NOMO-1 treated with DMSO at 0.1 percent for 48 hours (cell line): ENCODE measurements around the gene POLN.

ENCODE experiments used
- DNase-seq: peaks from one replicate; lab custom pipeline; 2025; ENCODE audit not compliant: unreplicated experiment; lab: John Stamatoyannopoulos, UW

Gene POLN

DNA sequence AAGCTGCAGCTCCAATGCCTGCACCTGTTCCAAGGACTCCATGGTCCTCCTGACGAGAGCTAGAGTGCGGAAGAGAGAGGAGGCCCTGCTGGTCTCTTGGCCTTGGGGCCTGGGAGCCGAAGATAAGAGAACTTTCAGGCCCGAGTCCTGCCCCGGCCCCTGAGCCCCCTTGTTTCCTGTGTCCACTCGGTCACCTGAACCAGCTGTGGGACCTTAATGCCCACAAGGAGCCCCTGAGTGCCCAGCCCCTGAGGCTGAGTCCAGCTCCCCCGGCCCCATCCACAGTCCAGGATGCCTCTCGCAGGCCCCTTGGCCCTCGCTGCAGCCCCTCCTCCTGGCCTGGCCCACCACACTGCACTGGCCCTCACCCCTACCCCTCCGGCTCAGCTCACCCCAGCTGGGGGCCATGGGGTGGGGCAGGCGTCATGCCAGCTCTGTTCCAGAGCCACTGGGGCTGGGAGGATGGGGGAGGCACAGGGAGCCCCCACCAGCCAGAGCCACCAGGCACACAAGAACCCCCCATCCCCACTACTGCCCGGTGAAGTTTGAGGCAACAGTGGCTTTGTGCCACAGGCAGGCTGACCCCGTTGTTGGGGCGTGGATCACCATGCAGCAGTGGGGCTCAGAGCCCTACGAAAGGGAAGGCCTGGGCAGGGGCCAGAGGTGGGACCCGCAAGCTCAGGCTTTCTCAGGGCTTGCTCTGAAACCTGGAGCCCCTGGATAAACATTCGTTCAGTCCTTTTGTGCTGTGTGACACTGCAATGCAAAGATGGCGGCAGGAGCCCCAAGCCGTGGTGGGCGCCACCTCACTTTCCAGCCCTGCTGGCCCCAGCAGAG lies 168.7 kb downstream of the POLN start:
- no peak for DNase-seq

- no peak for DNase-seq
Observed at GRCh38 chr4:2071912-2072867, 169.7 kb downstream of the POLN start.

GRCh38 chr4:2071252-2071911 lies 170.5 kb downstream of the POLN start:
- no peak for DNase-seq

DNA sequence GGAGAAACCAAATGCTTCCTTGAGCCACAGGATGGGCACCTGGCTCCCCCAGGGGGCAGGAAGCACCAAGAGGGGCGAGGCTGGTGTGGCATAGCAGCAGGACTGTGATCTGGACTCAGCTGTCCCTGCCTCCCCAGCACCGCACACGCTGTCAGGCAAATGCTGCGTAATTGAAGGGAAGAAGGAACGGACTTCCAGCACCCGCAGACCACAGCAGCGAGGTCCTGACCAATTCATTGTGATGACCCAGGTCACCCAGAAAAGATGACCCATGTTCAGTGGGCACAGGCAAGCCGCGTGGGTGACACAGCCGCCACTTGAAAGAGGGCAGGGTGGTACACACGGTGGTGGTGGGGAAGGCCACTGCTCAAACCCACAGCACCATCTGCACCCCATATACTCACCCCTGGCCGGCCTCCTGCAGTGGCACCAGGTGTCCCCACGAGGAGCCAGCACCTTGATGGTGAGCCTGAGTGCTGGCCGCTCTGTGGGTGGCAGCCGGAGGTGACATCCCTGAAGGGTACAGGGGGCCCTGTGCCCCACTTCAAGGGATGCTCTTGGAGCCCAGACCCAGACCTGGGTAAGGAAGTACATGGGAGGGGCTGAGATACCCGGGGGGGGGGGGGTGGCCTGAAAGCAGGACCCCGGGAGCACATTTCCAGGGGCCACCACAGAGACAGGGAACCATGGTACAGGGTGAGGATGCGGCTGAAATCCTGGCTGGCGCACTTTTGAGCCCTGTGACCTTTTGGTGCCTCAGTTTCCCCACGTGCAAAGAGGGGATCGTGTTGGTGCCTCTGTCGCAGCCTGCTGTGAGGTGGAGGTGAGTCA lies 171.3 kb downstream of the POLN start:
- DNase-seq = no peak

DNA sequence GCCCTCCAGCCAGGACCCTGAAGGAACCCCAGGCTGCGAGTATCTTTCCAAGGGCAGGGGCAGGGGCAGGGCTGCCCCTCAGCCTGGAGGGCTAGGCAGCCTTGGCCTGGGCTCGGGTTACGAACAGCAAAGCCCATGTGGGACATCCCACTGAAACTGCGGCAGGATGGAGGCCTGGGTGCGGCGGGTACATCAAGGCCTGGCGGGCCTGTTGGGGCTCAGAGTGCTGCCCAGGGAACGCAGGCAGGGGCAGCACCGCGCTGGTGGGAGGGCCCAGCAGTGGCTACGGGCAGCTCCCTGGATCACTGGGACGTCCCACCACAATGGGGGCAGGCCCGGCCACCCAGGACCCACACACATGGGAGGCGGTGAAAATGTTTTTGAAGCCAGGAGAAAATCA lies 171.9 kb downstream of the POLN start:
- no peak for DNase-seq

GRCh38 chr4:2069161-2069971 lies 172.6 kb downstream of the POLN start:
- no peak for DNase-seq

DNA sequence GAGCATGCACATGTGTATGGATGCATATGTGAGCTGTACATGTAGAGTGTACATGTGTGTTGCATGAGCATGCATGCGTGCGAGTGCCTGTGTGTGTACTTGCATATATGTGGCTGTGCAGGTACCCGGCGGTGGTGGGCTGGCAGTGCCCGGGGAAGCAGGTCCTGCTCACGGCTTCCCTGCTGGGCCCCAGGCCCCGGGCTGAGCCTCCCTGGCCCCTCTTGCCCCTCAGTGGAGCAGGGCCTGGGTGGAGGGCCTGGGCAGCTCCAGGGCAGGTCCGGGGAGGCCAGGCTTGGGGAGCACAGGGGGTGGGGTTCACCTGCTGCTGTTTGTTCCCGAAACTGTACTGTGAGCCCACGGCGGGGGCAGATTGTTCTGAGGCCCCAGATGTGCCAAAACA lies 173.4 kb downstream of the POLN start:
- no peak for DNase-seq

DNA sequence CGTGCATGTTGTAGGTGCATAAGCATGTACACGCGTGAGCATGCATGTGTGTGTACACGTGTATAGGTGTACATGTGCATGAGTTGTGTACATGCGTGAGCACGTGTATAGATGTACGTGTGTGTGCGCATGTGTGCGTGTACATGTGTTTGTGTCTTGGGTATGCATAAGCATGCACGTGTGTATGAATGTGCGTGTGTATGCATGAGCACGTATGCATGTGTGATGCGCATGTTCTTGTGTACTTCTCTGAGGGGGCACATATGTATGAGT lies 173.8 kb downstream of the POLN start:
- DNase-seq = no peak

DNA sequence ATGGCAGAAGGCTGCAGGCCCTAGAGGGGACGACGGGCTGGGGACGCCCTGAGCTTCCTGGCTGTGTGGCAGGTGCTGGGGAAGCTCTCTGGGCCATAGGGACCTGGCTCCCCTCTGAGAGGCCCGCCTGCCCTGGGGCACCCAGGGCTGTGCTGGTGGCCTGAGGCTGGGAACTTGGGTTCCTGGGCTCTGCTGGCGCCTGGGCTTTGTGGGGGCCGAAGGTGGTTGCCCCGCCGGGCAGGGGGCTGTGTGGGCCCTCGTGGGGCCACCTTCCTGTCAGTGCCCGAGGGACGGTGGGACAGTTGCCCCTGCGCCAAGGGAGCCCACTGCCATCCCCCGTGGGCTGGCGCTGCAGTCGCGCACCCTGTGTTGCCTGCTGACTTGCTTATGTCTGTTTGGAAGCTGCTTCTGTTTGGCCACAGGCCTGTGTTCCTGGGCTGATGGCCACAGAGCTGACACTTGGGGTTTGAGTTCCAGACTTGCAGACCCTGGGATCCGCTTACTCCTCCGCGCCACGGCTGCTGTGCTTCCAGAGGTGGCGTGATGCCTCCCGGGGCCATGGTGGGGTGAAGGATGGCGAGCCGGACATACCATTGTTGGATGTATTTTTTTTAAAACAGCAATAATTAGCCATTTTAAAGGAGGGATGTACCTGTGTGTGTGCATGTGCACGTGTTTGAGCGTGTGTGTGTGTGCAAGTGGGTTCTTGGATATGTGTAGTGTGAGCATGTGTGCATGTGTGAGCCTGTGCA lies 174.3 kb downstream of the POLN start:
- DNase-seq = no peak

DNA sequence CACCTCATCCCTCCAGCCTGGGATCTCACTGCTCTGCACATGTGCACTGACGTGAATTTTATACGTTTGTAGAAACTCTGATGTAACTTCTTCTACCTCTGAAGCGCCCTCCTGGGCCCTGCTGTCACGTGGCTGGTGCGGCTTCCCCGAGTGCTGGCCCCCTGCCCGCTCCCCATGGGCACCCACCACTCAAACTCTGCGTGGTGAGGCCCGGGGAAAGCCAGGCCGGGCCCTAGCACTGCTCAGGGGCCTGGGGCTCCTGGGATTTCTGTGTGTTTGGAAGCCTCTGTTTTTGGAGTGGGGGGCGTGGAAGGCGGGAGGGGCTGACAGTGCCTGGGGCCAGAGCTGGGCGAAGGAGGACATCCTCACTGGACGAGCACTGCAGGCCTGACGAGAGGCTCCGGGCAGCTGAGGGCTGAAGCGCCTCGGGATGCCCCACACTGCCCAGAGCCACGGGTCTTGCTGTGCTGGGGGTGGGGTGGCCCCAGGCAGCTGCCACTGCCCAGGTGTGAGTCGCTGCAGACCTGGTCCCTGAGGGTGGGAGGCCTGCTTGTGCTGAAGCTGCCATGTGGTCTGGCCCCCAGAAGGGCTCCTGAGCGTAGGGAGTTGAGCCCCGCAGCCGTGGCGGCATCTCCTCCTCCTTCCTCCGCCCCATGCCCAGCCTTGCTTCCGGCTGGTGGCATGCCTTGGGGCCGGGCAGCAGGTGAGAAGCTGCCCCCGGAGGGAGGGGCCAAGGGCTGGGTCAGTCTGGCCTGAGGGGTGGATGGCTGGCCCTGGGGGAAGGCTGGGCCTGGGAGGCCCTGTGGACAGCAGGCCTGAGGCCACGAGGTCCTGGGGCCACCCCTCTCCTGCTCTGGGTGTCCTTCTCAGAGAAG lies 175.1 kb downstream of the POLN start:
- DNase-seq = no peak

- no peak for DNase-seq
Observed at GRCh38 chr4:2066011-2066551, 175.8 kb downstream of the POLN start.

DNA sequence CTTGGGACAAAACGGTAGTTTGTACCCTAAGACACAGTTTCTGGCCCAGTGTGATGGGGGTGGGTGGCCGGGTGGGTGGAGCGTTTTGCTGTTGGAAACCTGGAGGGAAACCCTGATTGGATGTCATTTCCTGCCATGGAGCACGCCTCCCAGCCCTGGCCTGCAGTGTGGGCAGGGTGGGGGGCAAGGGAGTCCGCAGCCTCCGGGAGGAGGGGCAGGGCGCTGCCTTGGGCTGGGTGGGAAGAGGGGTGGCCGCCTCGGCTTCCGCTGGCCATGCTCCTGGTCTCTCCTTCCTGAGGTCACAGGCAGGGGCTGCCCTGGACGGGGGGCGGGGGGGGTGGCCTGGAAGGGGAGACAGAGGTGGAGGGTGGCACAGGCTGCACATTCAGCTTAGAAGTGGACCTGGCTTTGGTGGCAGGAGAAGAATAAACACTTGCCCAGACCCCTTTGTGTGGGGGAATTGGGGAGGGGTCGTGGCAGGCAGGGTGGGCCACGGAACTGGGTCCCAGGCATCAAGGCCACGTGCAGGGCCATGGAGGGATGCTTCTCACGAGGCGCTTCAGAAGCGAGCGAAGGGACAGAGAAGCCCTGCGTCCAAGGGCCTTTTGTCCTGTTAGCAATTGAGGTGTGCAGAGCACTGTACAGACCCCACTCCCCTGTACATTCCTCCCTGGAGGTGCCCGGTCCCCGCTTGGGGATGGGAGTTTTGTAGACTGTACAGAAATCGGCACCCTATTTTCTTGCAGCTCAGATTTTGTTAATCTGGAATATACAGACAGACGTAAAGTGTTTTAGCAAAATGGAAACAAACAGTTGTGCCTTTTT lies 176.6 kb downstream of the POLN start:
- no peak for DNase-seq

DNA sequence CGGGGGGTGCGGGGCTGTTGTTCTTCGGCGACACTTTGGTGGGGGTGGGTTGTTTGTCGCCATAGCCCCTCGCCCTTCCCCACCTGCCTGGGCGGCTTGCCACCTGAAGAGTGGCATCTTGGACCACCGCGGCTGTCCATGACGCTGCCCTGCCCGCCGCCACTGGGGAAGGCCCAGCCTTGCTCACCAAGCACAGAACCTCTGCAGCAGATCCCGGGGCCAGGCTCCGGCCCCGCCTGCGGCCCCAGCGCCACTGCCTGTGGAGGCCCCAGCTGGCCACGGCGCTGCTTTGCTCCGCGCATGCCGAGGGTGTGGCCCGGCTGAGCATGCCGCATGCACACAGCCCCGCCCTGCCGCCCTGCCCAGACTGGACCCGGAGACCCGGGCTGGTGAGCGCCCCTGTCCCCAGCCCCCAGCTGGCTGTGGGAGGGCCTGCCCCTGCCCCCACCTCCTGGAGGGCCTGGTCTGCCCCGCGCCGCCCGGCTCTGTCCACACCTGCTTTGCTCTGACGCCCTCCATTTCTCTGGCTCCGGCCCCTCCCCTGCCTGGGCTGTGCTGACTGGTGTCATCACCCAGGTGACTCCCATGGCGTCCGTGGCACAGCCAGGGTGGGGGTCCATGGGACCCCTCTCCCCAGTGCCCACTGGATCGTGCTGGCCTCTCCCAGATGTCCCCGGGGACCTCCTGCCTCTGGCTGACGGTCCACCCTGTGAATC lies 177.5 kb downstream of the POLN start:
- DNase-seq = no peak

DNA sequence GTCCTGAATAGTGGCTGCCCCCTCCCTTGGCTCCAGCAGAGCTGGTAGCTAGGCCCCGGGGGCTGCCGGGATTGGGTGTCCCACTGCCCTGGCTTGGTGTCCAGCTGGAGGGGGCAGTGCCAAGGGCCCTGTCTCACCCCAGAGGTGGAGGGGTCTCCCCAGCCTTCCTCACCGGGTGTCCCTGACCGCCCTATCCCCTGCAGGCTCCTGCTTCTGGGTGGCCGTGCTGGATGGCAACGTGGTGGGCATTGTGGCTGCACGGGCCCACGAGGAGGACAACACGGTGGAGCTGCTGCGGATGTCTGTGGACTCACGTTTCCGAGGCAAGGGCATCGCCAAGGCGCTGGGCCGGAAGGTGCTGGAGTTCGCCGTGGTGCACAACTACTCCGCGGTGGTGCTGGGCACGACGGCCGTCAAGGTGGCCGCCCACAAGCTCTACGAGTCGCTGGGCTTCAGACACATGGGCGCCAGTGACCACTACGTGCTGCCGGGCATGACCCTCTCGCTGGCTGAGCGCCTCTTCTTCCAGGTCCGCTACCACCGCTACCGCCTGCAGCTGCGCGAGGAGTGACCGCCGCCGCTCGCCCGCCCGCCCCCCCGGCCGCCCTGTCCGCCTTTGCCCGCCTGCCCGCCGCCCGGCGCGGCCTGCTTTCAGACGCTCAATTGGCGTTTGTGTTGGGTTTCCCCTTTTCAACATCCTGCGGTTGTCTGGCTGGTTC lies 178.2 kb downstream of the POLN start:
- no peak for DNase-seq

DNA sequence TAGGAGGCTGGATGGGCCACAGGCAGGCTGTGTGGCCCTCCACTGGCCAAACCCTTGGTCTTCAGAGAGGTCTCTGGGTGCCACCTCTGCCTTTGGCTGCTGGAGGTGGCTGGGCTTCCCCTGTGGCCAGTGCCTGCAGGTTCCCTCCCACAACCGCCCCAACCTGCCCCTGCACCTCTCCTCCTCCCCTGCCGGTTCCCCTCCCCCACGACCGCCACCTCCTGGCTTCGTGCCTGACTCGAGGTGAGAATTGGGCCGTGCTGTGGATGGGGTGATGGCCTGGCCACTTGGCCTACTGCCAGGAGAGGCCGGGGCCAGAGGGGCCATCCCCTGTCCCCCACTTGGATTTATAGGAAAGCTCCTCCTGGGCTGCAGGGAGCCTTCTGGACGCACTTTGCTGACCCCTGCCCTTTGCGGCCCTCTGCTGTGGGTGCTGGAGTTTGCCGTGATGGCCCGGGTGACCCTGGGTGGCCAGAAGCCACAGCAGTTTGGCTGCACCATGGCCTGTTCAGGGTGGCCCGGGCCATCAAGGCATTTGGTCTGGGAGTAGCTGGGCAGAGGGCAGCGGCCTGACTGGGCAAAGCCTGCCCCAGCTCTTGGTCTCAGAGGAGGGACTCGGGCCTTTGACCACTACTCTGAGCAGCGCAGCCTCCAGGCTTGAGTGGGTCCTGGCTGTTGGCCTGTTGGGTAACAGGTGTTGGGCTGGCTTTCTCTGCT lies 179.0 kb downstream of the POLN start:
- DNase-seq = no peak
